ENCODE results near the gene TMEM131. TPM values are rescaled to one million over a fixed set of nuclear protein-coding genes. Genes with fewer than 3 reads are reported as not detected.

TMEM131 gene
- total RNA-seq (2021; fragmentation: NEBNext Ultra II Directional; extraction: Animal tissue kit (Norgen Biotek cat#: 25700)): 22.6 and 22.9 TPM in 2 replicates
- 9.7 and 10.9 TPM in 2 replicates for polyA plus RNA-seq (2011; rRNA removed)
- 7.5 TPM for polyA plus RNA-seq (2011; cell fraction: cytosol; rRNA removed)
- 22.6 TPM for polyA plus RNA-seq (2011; cell fraction: nucleus; rRNA removed)
- 11.2 to 16.8 TPM (median 12.6 TPM) in 4 replicates for polyA plus RNA-seq (2012, experiment 1 of 2)
- 1.2 TPM for polyA plus RNA-seq (2012, experiment 2 of 2)
- polyA plus RNA-seq (2013, experiment 1 of 2): 28.4 TPM
- 26.7 TPM for polyA plus RNA-seq (2013, experiment 2 of 2)
- 16.8 and 17.8 TPM in 2 replicates for polyA minus RNA-seq (2011; rRNA and poly(A)+ RNA removed)
- 10.6 TPM for polyA minus RNA-seq (2011; cell fraction: cytosol; rRNA and poly(A)+ RNA removed)
- 34.3 TPM for polyA minus RNA-seq (2011; cell fraction: nucleus; rRNA and poly(A)+ RNA removed)
- long read RNA-seq, experiment 1, partial matches to known transcripts: 11 of 18 reads
- long read RNA-seq, experiment 1, other reads (novel, unspliced or antisense): 7 of 18 reads
- long read RNA-seq, experiment 2, partial matches to known transcripts: 3 of 3 reads
- long read RNA-seq, experiment 2, other reads (novel, unspliced or antisense): 0 of 3 reads

- ChIA-PET POLR2A (ENCODE audit: partially characterized antibody) (interaction anchor here (0.6 to 1.4 kb wide), 2 partner anchors 9 to 91 kb away, joined by 3 to 4 read pairs; partner anchors contain the start of gene VWA3B), CTCF (ENCODE audit: partially characterized antibody) (interaction anchor here (1.5 kb wide), 1 partner anchor 189 kb away, joined by 6 read pairs; no protein-coding TSS in a partner anchor)
- H2BK15ac ChIP-seq (ENCODE audit: low read length): peak within 1 kb of the TSS; percentile 62; the same call in 1 of the 2 replicates
- H2BK5ac ChIP-seq (ENCODE audit: low read depth, low read length): peak within 1 kb of the TSS; percentile 98
- H3K9me3 ChIP-seq (ENCODE audit: insufficient read depth in 2 of 2, low read depth in 1 of 2, low read length in 1 of 2): no peaks in the 10 kb centered on the region
- H2AK5ac ChIP-seq (ENCODE audit: low read depth, low read length): no peak within 1 kb of the TSS
- no peaks in the 10 kb centered on the region for H3K27me3 ChIP-seq (replicated peaks in 1 of 4; ENCODE audit: control insufficient read depth in 3 of 4, extremely low read depth in 1 of 4, insufficient read depth in 3 of 4, low read length in 3 of 4)
- H3K18ac ChIP-seq (ENCODE audit: extremely low read depth, low read length): peak within 1 kb of the TSS; percentile 99
- DNase-seq (ENCODE audit: low read depth in 1 of 2, low spot score in 2 of 2): peak; percentile 82 to 96
- H3K14ac ChIP-seq (ENCODE audit: insufficient read length): no peak within 1 kb of the TSS
- 3% methylated on average over 63 of the region's 88 CpGs; no CpG with 5 or more reads in 1 of the 2 experiments for WGBS, 2 experiments (ENCODE audit: extremely low coverage in 1 of 2, insufficient coverage in 1 of 2, insufficient read length in 1 of 2, insufficient replicate concordance in 2 of 2, low coverage in 1 of 2, low lambda C conversion rate in 2 of 2, missing lambda C conversion rate in 1 of 2)
- peaks cover 3% of the 10 kb centered on the region; the same call in 1 of the 2 replicates for H3K79me1 ChIP-seq (ENCODE audit: low read depth, low read length)
- H3K79me2 ChIP-seq (ENCODE audit: control insufficient read depth in 1 of 2, insufficient read depth in 2 of 2, low read length in 2 of 2): peaks cover 8 to 41% of the 10 kb centered on the region in 2 experiments
- H3K9ac ChIP-seq (replicated peaks in 1 of 4; ENCODE audit: extremely low read depth in 1 of 4, low read depth in 3 of 4, low read length in 3 of 4): peak within 1 kb of the TSS; percentile 81 to 96 (median 93)
- peak within 1 kb of the TSS; percentile 69 to 88 (median 79) for H3K4me3 ChIP-seq (ENCODE audit: extremely low read depth in 1 of 4, insufficient read depth in 2 of 4, low read depth in 3 of 4, low read length in 4 of 4)
- no peaks in the 10 kb centered on the region for H3K36me3 ChIP-seq (ENCODE audit: control insufficient read depth in 2 of 4, insufficient read depth in 4 of 4, low read length in 3 of 4)
- peak within 1 kb of the TSS; percentile 96 for H4K5ac ChIP-seq (ENCODE audit: insufficient read length, low read depth, low read length)
- H3K27ac ChIP-seq (ENCODE audit: low read depth, low read length): peak within 1 kb of the TSS; percentile 99
- peak within 1 kb of the TSS; percentile 97 for H4K8ac ChIP-seq (ENCODE audit: extremely low read depth, insufficient read depth, low read length)
- H2BK120ac ChIP-seq (replicated peaks; ENCODE audit: low read depth, low read length): no peak within 1 kb of the TSS
- H3K4me2 ChIP-seq (ENCODE audit: insufficient read depth in 1 of 2, low read depth in 2 of 2, low read length in 2 of 2): peak within 1 kb of the TSS; percentile 67 to 81
- peak within 1 kb of the TSS; percentile 81; the same call in 1 of the 2 replicates for H2BK20ac ChIP-seq (ENCODE audit: low read length)
- H4K20me1 ChIP-seq (replicated peaks in 1 of 2; ENCODE audit: control insufficient read depth in 1 of 2, insufficient read depth in 2 of 2, low read length in 2 of 2): peaks cover 7% of the 10 kb centered on the region in 2 experiments
- no peak for FAIRE-seq
- H2AFZ ChIP-seq (ENCODE audit: low read length): peak within 1 kb of the TSS; percentile 98
- peaks cover 3% of the 10 kb centered on the region; the same call in 1 of the 2 replicates for H3K23me2 ChIP-seq (ENCODE audit: low read depth, low read length)
- H3K23ac ChIP-seq (ENCODE audit: insufficient read length): no peak within 1 kb of the TSS
- peaks cover 0 to 10% (median 2%) of the 10 kb centered on the region in 4 experiments; a peak in 3 of 7 replicates for H3K4me1 ChIP-seq (replicated peaks in 1 of 4; ENCODE audit: control insufficient read depth in 3 of 4, insufficient read depth in 4 of 4, low read length in 3 of 4)
- H3K4ac ChIP-seq (replicated peaks; ENCODE audit: insufficient read length, low read depth, low read length): no peak within 1 kb of the TSS
- H4K91ac ChIP-seq (replicated peaks; ENCODE audit: insufficient read length, low read length): peak within 1 kb of the TSS; percentile 98
- no peak within 1 kb of the TSS; the same call in 1 of the 2 replicates for H2BK12ac ChIP-seq (ENCODE audit: low read depth, low read length)
- H3K56ac ChIP-seq (replicated peaks; ENCODE audit: insufficient read length, low read depth, low read length): peak within 1 kb of the TSS; percentile 93
- no peak for TF ChIP-seq ZNF274 (IDR thresholded peaks at IDR 0.05; ENCODE audit: borderline replicate concordance, extremely low read depth, low read length)
- TF ChIP-seq JUND (IDR thresholded peaks at IDR 0.05; ENCODE audit: low read length): no peak
- peak; percentile 98 for TF ChIP-seq YY1 (IDR thresholded peaks at IDR 0.05; ENCODE audit: low read depth, low read length)
- TF ChIP-seq PHF8 (conservative IDR thresholded peaks at IDR 0.05; ENCODE audit: low read depth, low read length): peak; percentile 76
- TF ChIP-seq BRCA1 (IDR thresholded peaks at IDR 0.05; ENCODE audit: low read depth, low read length): no peak
- TF ChIP-seq, protein P1, sequence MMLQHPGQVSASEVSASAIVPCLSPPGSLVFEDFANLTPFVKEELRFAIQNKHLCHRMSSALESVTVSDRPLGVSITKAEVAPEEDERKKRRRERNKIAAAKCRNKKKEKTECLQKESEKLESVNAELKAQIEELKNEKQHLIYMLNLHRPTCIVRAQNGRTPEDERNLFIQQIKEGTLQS (IDR thresholded peaks at IDR 0.05; ENCODE audit: insufficient read depth, low read depth, low read length): peak; percentile 87
- TF ChIP-seq EGR1 (IDR thresholded peaks at IDR 0.05; ENCODE audit: borderline replicate concordance, low read depth, low read length): peak; percentile 97
Observed at GRCh38 chr2:97995734-97996624, at the start of gene TMEM131. Gene TMEM131, minus strand, starts transcription at chr2:97995948. Its CDS starts 286 bp downstream, at chr2:97995662.

Data from H1 (cell line).